ENCODE data around the gene LUC7L3.

DNA sequence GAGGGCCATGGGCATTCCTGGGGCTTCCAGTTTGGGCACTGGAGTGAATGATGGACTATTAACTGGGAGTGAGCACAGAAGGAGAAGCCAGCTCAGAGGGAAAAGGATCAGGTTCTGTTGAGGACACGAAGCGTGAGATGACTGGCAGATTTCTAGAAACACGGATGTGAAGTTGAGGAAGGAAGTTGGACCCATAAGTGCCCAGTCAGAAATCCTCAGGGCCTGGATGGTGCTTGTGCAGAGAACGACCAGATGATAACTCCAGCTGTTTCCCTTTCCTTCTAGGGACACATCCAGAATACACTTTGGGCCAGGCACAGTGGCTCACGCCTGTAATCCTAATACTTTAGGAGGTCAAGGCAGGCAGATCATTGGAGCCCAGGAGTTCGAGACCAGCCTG, 71.2 kb downstream of the LUC7L3 start:
- TF ChIP-seq, protein P1, sequence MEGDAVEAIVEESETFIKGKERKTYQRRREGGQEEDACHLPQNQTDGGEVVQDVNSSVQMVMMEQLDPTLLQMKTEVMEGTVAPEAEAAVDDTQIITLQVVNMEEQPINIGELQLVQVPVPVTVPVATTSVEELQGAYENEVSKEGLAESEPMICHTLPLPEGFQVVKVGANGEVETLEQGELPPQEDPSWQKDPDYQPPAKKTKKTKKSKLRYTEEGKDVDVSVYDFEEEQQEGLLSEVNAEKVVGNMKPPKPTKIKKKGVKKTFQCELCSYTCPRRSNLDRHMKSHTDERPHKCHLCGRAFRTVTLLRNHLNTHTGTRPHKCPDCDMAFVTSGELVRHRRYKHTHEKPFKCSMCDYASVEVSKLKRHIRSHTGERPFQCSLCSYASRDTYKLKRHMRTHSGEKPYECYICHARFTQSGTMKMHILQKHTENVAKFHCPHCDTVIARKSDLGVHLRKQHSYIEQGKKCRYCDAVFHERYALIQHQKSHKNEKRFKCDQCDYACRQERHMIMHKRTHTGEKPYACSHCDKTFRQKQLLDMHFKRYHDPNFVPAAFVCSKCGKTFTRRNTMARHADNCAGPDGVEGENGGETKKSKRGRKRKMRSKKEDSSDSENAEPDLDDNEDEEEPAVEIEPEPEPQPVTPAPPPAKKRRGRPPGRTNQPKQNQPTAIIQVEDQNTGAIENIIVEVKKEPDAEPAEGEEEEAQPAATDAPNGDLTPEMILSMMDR (IDR thresholded peaks at IDR 0.05): no peak
- TF ChIP-seq POLR2A (IDR thresholded peaks at IDR 0.05): no peak
- TF ChIP-seq POLR2AphosphoS5 (IDR thresholded peaks at IDR 0.05): no peak

All from stomach (tissue), 4 donors.